Stimulated activated CD8-positive, alpha-beta memory T cell treated with anti-CD3 and anti-CD28 coated beads, Interleukin-4, amount 100 ng/mL, for 24 hours (primary cell): ENCODE data around the gene HPX.

ENCODE experiments used
- DNase-seq: peaks from one replicate; pipeline ENCODE4 v3.0.0-alpha.2; 2020; ENCODE audit warnings: low read depth

The HPX gene

GRCh38 chr11:6389905-6390717 is 50.7 kb downstream of the HPX start, which contains the start of gene SMPD1:
TSS of gene SMPD1 (plus strand) at chr11:6390474. CDS start at chr11:6390599, 125 bp downstream.
- peak; percentile 88 for DNase-seq

GRCh38 chr11:6388748-6389147 is 52.0 kb downstream of the HPX start:
- no peak for DNase-seq

GRCh38 chr11:6387811-6388599 is 52.8 kb downstream of the HPX start:
- no peak for DNase-seq

GRCh38 chr11:6385046-6385777 is 55.6 kb downstream of the HPX start:
- DNase-seq = no peak
